ENCODE results near the gene KRT16. TPM values are rescaled to one million over a fixed set of nuclear protein-coding genes. Genes with fewer than 3 reads are reported as not detected.

The KRT16 gene
- total and polyA plus RNA-seq, 2 donors (not counting 1 experiment from before 2014, with no cell fraction given): not detected

DNA sequence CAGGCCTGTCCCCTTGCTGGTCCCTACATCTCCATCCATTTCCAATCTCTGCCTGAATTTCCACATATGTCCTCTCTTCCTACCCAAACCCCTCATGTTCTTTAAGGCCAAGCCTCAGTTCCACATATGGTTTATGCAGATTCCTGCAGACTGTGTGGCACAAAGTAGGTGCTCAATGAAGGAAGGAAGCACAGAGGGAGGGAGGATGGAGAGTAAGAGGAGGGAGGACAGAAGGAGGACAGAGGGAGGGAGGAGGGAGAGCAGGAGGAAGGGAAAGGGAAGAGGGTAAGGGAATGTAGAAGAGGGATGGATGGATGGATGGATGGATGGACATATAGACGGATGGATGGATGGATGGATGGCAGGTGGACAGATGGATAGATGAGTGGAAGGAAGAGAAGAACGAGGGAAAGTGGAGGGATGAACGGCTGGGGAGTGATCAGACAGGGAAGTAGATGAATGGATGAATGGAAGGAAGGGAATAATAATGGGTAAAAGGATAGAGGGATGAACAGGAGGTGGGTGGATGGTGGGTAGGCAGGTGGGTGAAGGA is 18.1 kb downstream of the KRT16 start:
- DNase-seq (no peak), ATAC-seq (ENCODE audit: low read depth) (no peak)
- ChIA-PET POLR2A (no interaction called here), CTCF (no interaction called here)
- Histone ChIP-seq H3K4me2 (replicated peaks; ENCODE audit: low read depth, low read length, poor library complexity, severe bottlenecking) (no peak overlapping the region), H3K4me1 (ENCODE audit: control insufficient read depth in 2 of 2, insufficient read depth in 2 of 2, low read length in 2 of 2) (no peaks in the 10 kb centered on the region), H4K20me1 (ENCODE audit: control insufficient read depth, insufficient read depth, low read length, poor library complexity, severe bottlenecking) (no peaks in the 10 kb centered on the region), H3K4me3 (ENCODE audit: control extremely low read depth in 1 of 5, extremely low read depth in 1 of 5, insufficient read depth in 1 of 5, low read depth in 2 of 5, low read length in 4 of 5) (no peak overlapping the region), H2AFZ (ENCODE audit: insufficient read depth, low read depth, low read length, poor library complexity, severe bottlenecking) (no peak overlapping the region), H3K36me3 (replicated peaks in 1 of 2; ENCODE audit: control extremely low read depth in 1 of 2, control insufficient read depth in 1 of 2, extremely low read depth in 1 of 2, insufficient read depth in 2 of 2, low read length in 1 of 2) (no peaks in the 10 kb centered on the region), H3K9ac (ENCODE audit: low read length) (no peak overlapping the region), H3K27ac (ENCODE audit: low read length in 2 of 2) (no peak overlapping the region), H3K79me2 (ENCODE audit: control insufficient read depth, insufficient read depth, low read length) (no peaks in the 10 kb centered on the region), H3K27me3 (replicated peaks in 1 of 4; ENCODE audit: control extremely low read depth in 1 of 4, control insufficient read depth in 3 of 4, insufficient read depth in 4 of 4, low read length in 3 of 4) (no peaks in the 10 kb centered on the region), H3K9me3 (ENCODE audit: control extremely low read depth in 1 of 3, control insufficient read depth in 2 of 3, insufficient read depth in 1 of 3, low read length in 2 of 3) (peaks cover 0 to 4% (median 0%) of the 10 kb centered on the region in 3 donors)
- H3K27me3 Mint-ChIP-seq: peaks cover 31% of the 10 kb centered on the region
- TF ChIP-seq EZH2 (IDR thresholded peaks at IDR 0.05; ENCODE audit: borderline replicate concordance, insufficient read depth, low read depth, low read length, poor library complexity, severe bottlenecking): no peak
- TF ChIP-seq, protein P1, sequence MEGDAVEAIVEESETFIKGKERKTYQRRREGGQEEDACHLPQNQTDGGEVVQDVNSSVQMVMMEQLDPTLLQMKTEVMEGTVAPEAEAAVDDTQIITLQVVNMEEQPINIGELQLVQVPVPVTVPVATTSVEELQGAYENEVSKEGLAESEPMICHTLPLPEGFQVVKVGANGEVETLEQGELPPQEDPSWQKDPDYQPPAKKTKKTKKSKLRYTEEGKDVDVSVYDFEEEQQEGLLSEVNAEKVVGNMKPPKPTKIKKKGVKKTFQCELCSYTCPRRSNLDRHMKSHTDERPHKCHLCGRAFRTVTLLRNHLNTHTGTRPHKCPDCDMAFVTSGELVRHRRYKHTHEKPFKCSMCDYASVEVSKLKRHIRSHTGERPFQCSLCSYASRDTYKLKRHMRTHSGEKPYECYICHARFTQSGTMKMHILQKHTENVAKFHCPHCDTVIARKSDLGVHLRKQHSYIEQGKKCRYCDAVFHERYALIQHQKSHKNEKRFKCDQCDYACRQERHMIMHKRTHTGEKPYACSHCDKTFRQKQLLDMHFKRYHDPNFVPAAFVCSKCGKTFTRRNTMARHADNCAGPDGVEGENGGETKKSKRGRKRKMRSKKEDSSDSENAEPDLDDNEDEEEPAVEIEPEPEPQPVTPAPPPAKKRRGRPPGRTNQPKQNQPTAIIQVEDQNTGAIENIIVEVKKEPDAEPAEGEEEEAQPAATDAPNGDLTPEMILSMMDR (IDR thresholded peaks at IDR 0.05): no peak
- no peak overlapping the region for H3K27ac Mint-ChIP-seq
- 85% methylated on average over 3 of the region's 3 CpGs for WGBS (ENCODE audit: insufficient coverage)
- H3K9me3 Mint-ChIP-seq (ENCODE audit: insufficient read depth): no peaks in the 10 kb centered on the region
- no peak overlapping the region for H3K4me3 Mint-ChIP-seq
- intact Hi-C loops (cut with micrococcal nuclease): no loop called here
- no peaks in the 10 kb centered on the region for H3K4me1 Mint-ChIP-seq

GRCh38 chr17:41593306-41593981 is 19.1 kb downstream of the KRT16 start:
- H3K4me3 Mint-ChIP-seq: no peak overlapping the region
- H3K27me3 Mint-ChIP-seq: peaks cover 35% of the 10 kb centered on the region
- ChIA-PET POLR2A (no interaction called here), CTCF (interaction anchor here (1.2 kb wide), 1 partner anchor 44 kb away, joined by 3 read pairs; no protein-coding TSS in a partner anchor)
- Histone ChIP-seq H3K9ac (ENCODE audit: low read length) (no peak overlapping the region), H4K20me1 (ENCODE audit: control insufficient read depth, insufficient read depth, low read length, poor library complexity, severe bottlenecking) (no peaks in the 10 kb centered on the region), H2AFZ (ENCODE audit: insufficient read depth, low read depth, low read length, poor library complexity, severe bottlenecking) (no peak overlapping the region), H3K4me2 (replicated peaks; ENCODE audit: low read depth, low read length, poor library complexity, severe bottlenecking) (no peak overlapping the region), H3K36me3 (replicated peaks in 1 of 2; ENCODE audit: control extremely low read depth in 1 of 2, control insufficient read depth in 1 of 2, extremely low read depth in 1 of 2, insufficient read depth in 2 of 2, low read length in 1 of 2) (no peaks in the 10 kb centered on the region), H3K4me1 (ENCODE audit: control insufficient read depth in 2 of 2, insufficient read depth in 2 of 2, low read length in 2 of 2) (no peaks in the 10 kb centered on the region), H3K4me3 (ENCODE audit: control extremely low read depth in 1 of 5, extremely low read depth in 1 of 5, insufficient read depth in 1 of 5, low read depth in 2 of 5, low read length in 4 of 5) (no peak overlapping the region), H3K9me3 (ENCODE audit: control extremely low read depth in 1 of 3, control insufficient read depth in 2 of 3, insufficient read depth in 1 of 3, low read length in 2 of 3) (peaks cover 0 to 4% (median 0%) of the 10 kb centered on the region in 3 donors), H3K27ac (ENCODE audit: low read length in 2 of 2) (no peak overlapping the region), H3K79me2 (ENCODE audit: control insufficient read depth, insufficient read depth, low read length) (no peaks in the 10 kb centered on the region), H3K27me3 (replicated peaks in 1 of 4; ENCODE audit: control extremely low read depth in 1 of 4, control insufficient read depth in 3 of 4, insufficient read depth in 4 of 4, low read length in 3 of 4) (no peaks in the 10 kb centered on the region)
- DNase-seq: no peak
- intact Hi-C loops (cut with micrococcal nuclease): no loop called here
- TF ChIP-seq, protein P1 (IDR thresholded peaks at IDR 0.05): no peak
- no peak for TF ChIP-seq EZH2 (IDR thresholded peaks at IDR 0.05; ENCODE audit: borderline replicate concordance, insufficient read depth, low read depth, low read length, poor library complexity, severe bottlenecking)
- H3K27ac Mint-ChIP-seq: no peak overlapping the region
- H3K4me1 Mint-ChIP-seq: no peaks in the 10 kb centered on the region
- WGBS (ENCODE audit: insufficient coverage): 94% methylated on average over 4 of the region's 8 CpGs
- no peaks in the 10 kb centered on the region for H3K9me3 Mint-ChIP-seq (ENCODE audit: insufficient read depth)
- ATAC-seq (ENCODE audit: low read depth): no peak

All from B cell (primary cell).